ENCODE data around the gene CACFD1. TPM values are rescaled to one million over a fixed set of nuclear protein-coding genes. Genes with fewer than 3 reads are reported as not detected.

CACFD1 gene
- total RNA-seq, 2 experiments from 2014 or later, result 16.7 to 17.2 TPM

DNA sequence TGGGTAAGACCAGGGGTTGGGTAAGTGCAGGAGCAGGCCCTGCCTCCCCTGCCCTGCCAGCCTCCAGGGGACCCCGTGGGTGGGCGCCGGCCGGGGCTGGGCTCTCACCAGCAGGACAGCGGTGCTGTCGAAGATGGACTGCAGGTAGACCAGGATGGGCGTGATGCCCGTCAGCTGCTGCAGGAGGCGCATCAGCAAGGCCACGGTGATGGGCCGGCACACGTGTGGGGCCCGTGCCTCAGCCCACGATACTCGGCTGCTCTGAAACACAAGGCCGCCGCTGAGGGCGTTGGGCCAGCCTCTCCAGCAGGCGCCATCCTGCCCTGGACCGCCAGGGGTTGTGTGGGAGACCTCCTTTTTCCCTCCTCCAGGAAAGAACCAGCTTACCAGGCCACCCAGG, 15.1 kb downstream of the CACFD1 start:
- Histone ChIP-seq H3K4me2 (ENCODE audit: low read length) (no peak overlapping the region), H3K79me2 (ENCODE audit: insufficient read depth, low read depth, low read length) (peaks cover 28% of the 10 kb centered on the region; the same call in 1 of the 2 replicates), H3K4me3 (ENCODE audit: low read depth, low read length, poor library complexity, severe bottlenecking) (no peak overlapping the region), H4K20me1 (ENCODE audit: insufficient read depth, low read length) (no peaks in the 10 kb centered on the region; the same call in 1 of the 2 replicates), H3K9me3 (ENCODE audit: low read length) (no peaks in the 10 kb centered on the region), H3K36me3 (ENCODE audit: insufficient read depth, low read length) (peaks cover 66% of the 10 kb centered on the region), H2AFZ (ENCODE audit: low read length) (no peak overlapping the region), H3K9me2 (ENCODE audit: insufficient read depth, low read length) (no peaks in the 10 kb centered on the region), H3K4me1 (ENCODE audit: insufficient read depth, low read length, poor library complexity, severe bottlenecking) (peaks cover 21% of the 10 kb centered on the region), H3K27ac (ENCODE audit: low read depth, low read length, poor library complexity, severe bottlenecking) (no peak overlapping the region)
- CTCF ChIA-PET (ENCODE audit: unreplicated experiment), result no interaction called here
- intact Hi-C loops (cut with micrococcal nuclease; ENCODE audit: unreplicated experiment), result loop anchor here (5.0 kb wide), 2 partner anchors 123 to 227 kb away; no protein-coding TSS in a partner anchor
- no peak for DNase-seq (ENCODE audit: low spot score)
- POLR2A ChIA-PET, result interaction anchor here (1.0 kb wide), 1 partner anchor 12 kb away, joined by 3 read pairs; no protein-coding TSS in a partner anchor
- TF ChIP-seq EZH2phosphoT487 (IDR thresholded peaks at IDR 0.05; ENCODE audit: borderline replicate concordance, low read depth, low read length), result no peak
- TF ChIP-seq, protein P1, sequence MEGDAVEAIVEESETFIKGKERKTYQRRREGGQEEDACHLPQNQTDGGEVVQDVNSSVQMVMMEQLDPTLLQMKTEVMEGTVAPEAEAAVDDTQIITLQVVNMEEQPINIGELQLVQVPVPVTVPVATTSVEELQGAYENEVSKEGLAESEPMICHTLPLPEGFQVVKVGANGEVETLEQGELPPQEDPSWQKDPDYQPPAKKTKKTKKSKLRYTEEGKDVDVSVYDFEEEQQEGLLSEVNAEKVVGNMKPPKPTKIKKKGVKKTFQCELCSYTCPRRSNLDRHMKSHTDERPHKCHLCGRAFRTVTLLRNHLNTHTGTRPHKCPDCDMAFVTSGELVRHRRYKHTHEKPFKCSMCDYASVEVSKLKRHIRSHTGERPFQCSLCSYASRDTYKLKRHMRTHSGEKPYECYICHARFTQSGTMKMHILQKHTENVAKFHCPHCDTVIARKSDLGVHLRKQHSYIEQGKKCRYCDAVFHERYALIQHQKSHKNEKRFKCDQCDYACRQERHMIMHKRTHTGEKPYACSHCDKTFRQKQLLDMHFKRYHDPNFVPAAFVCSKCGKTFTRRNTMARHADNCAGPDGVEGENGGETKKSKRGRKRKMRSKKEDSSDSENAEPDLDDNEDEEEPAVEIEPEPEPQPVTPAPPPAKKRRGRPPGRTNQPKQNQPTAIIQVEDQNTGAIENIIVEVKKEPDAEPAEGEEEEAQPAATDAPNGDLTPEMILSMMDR (conservative IDR thresholded peaks at IDR 0.05; ENCODE audit: low read length), result no peak
- no TSS peak for BruUV-seq (replicated peaks)

DNA sequence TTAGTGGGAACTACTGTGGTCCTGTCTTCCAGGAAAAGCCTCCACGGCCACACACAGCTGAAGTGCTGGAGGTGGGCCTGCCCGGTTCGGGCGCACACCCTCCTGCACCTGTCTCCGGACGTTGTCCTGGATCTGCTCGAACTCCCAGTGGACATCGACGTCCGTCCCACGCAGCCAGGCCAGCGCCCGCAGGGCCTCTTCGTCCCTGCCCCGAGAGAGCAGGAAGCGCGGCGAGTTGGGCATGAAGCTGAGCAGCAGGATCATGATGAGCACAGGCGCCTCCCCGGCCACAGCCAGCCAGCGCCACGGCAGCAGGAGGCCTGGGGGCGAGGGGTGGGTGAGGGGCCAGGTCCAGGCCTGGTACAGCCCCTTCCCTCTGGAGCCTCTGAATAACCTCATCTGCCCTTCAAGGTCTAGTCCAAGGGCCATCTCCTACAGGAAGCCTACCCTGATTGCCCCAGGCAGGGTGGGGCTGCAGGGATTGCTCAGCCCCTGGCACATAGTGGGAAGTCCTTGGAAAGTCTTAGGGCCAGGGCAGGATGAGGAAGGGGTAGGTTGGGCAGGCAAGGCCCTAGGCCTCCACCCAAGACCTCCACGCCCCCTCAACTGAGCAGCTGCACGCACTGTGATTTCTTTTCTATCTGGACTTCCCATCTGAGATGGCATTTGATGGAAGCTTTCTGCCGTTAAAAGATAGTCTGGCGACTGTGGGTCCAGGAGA, 15.7 kb downstream of the CACFD1 start:
- H3K9me2 ChIP-seq (ENCODE audit: insufficient read depth, low read length), result no peaks in the 10 kb centered on the region
- TF ChIP-seq EZH2phosphoT487 (IDR thresholded peaks at IDR 0.05; ENCODE audit: borderline replicate concordance, low read depth, low read length), result no peak
- TF ChIP-seq, protein P1 (conservative IDR thresholded peaks at IDR 0.05; ENCODE audit: low read length), result no peak
- H3K9me3 ChIP-seq (ENCODE audit: low read length), result no peaks in the 10 kb centered on the region
- H3K27ac ChIP-seq (ENCODE audit: low read depth, low read length, poor library complexity, severe bottlenecking), result no peak overlapping the region
- H3K36me3 ChIP-seq (ENCODE audit: insufficient read depth, low read length), result peaks cover 66% of the 10 kb centered on the region
- peaks cover 26% of the 10 kb centered on the region for H3K4me1 ChIP-seq (ENCODE audit: insufficient read depth, low read length, poor library complexity, severe bottlenecking)
- no peak overlapping the region for H2AFZ ChIP-seq (ENCODE audit: low read length)
- ChIA-PET POLR2A (no interaction called here), CTCF (ENCODE audit: unreplicated experiment) (no interaction called here)
- intact Hi-C loops (cut with micrococcal nuclease; ENCODE audit: unreplicated experiment), result loop anchor here (5.0 kb wide), 2 partner anchors 123 to 227 kb away; no protein-coding TSS in a partner anchor
- H3K4me2 ChIP-seq (ENCODE audit: low read length), result no peak overlapping the region
- no peak for DNase-seq (ENCODE audit: low spot score)
- BruUV-seq (replicated peaks), result TSS peak; percentile 28
- peaks cover 28% of the 10 kb centered on the region; the same call in 1 of the 2 replicates for H3K79me2 ChIP-seq (ENCODE audit: insufficient read depth, low read depth, low read length)
- no peaks in the 10 kb centered on the region; the same call in 1 of the 2 replicates for H4K20me1 ChIP-seq (ENCODE audit: insufficient read depth, low read length)
- no peak overlapping the region for H3K4me3 ChIP-seq (ENCODE audit: low read depth, low read length, poor library complexity, severe bottlenecking)

Measured in OCI-LY7 (cell line).